HG03460 (cell line): ENCODE data around the gene RAB10.
A peak's percentile ranks its signal among the peaks of the same experiment; 100 is the strongest.
"Not testable (repeated sequence)": the region's sequence is repeated elsewhere in the genome, so short reads cannot be mapped to it uniquely, and the experiment has no call there.

Source experiments
- ATAC-seq: cut with Tn5 transposase; IDR thresholded peaks from one replicate; pipeline ENCODE4 v1.9.1; 2021; ENCODE audit not compliant: unreplicated experiment

RAB10 gene

DNA sequence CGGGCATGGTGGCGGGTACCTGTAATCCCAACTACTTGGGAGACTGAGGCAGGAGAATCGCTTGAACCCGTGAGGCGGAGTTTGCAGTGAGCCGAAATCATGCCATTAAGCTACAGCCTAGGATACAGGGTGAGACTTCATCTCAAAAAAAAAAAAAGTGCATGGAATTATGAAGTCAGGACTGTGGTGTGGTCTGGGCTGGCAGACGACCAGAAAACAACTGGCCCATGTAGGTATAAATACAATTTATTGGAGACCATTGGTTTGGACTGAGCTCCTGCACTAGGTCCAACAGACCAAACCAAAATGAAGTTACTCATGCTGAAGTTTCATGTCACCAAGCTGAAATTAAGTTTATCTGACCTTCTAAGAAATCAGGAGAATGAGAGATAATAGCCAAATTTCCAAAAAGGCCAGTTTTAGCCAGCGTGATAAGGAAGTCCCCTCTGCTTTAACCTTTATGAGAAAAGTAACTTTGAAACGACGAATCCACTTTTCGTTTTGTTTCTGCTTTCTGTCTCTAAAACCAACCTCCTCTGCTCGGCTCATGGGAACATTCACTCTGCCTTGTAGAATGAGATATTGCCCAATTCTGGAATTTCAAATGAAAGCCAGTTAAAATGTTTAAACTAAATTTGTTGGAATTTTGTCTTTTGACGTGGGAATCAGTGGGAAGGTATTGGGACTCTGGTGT lies 17.7 kb upstream of the RAB10 start:
- no peak for ATAC-seq

DNA sequence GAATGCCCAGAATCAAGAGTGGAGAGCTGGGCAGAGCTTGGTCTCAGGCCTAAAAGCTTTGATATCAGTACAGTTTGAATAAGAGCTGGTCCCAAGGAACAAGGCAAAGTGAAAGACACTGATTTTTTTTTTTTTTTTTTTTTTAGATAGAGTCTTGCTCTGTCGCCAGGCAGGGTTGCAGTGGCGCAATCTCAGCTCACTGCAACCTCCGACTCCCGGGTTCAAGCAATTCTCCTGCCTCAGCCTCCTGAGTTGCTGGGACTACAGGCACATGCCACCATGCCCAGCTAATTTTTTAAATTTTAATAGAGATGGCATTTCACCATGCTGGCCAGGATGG lies 17.2 kb upstream of the RAB10 start:
- not testable (repeated sequence) for ATAC-seq

DNA sequence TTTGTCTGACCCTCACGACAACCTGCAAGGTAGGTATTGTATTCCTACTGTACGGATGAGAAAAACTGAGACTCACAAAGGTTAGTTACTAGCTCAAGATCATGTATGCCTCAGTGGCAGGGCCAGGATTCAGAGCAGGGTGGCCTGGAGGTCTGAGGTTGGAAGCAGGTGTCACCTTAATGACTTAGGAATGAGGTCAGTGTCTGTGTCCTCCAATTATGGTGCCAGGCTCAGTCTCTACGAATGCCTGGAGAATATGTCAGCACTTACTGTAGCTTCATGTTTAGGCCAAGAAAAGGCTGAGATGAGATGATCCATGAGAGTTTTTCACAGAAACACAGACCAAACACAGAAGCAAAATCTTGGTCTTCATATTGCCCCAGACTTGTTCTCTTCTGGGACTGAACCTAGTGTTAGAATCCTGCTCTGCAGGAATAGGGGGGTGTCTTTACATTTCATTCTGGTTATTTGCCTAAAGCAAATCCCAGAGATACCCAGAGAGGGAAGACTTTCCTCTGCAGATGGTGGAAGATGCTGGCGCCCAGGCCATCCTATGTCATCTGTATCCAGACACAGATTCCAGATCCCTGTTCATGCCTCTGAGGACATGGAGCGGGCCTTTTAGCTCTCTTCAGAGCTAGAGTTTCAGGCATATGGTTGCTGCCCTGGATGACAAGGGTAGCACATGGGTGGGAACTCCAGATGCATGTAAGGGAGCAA lies 16.3 kb upstream of the RAB10 start:
- no peak for ATAC-seq

DNA sequence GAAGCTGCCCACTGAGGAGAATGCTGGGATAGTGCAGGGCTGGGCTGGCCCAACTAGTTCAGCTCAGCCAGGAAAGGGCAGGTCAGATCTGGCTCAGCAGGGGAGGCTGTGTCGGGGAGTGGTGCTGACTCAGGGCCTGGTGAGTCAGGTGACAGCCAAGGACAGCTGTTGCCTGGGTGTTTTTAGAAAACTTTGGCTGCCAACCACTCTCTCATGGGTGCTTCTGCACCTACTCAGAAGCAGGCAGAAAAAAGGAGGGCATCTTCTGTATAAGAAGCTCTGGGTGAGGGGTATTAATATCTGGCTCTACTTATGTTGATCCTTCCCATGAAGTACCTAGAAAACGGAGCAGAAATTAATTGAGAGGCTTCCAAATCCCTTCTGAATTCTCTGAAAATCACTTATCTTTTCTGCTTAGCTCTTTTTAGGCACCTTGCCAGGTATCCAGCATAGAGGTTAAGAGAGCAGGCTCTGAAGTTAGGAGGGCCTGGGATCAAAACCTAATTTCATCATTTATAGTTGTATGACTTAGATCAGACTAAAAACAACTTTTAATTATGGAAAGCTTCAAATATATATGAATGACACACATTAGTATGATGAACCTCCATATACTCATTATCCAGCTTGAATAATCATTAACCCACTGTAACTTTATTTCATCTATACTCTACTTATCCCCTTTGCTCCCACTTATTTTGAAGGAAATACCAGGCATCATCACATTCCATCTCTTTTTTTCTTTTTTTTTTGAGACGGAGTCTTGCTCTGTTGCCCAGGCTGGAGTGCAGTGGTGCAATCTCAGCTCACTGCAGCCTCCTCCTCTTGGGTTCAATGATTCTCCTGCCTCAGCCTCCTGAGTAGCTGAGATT lies 15.5 kb upstream of the RAB10 start:
- ATAC-seq: no peak

DNA sequence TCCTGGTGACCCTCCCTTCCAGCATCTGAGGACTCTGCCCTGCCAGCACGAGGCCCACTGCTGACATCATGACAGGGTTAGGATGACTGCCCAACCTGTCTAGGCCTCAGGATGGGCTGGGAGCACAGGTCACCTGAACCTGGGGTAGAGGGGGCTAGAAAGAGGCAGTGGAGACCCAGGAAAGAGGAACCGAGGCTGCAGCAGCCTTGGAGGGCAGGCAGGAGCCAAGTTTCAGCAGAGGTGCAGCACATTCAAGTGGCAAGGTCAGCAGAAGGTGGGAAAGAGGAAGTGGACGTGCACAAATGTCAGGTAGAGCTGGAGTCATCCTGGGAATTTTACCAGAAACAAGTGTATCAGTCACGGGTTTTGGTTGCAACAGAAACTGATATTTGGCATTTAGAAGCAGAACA lies 13.6 kb upstream of the RAB10 start:
- ATAC-seq: no peak

DNA sequence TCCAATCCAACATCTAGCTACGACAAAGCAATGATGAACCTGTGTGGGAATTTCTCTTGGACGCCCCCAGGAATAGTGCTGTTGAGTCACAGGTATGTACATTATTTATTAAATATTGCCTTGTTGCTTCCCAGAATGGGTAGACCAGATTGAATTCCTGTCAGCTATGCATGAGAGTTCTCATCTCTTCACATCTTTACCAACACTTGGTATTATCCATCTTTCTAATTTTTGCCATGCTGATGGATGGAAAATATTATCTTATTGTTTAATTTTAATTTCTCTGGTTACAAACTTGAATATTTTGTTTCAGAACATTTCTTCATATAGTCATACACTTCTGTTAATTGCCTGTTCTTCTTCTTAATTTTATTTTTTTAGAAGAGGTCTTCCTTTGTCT lies 9.6 kb upstream of the RAB10 start:
- no peak for ATAC-seq

DNA sequence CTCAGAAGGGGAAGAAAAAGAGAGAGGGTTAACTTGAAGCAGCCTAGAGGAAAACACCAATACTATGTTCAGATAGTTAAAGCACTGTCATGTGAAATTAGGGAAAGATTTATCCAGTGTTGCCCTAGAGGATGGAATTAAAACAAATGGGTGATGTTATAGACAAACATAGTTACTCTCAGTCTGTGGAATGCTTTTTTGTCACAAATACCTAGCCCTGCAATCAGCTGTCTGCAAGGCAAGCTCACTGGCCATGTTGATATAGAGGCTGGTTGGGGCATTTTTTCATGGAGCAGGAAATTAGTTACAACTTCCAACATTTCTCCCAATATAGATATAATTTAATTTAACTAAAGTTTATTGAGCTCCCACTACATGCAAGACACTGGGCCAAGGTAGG lies 8.4 kb upstream of the RAB10 start:
- ATAC-seq: no peak

DNA sequence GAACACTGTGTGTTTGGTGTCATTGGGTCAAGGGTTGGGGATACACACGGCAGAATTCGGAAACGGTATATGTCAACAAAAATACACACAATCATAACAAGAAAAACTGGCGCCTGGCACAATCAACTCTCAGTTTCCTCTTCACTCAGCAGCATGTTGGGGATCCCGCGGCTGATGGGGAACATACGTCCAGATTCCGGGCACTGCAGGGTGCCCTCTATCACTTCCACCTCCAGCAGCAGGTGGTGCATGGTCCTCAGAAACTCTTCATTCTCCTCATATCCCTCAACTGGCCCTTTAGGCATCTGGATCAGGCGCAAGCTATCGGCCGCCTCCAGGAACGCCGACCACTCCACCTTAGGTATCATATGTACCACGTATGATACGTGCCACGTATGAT lies 5.8 kb upstream of the RAB10 start:
- ATAC-seq: not testable (repeated sequence)

DNA sequence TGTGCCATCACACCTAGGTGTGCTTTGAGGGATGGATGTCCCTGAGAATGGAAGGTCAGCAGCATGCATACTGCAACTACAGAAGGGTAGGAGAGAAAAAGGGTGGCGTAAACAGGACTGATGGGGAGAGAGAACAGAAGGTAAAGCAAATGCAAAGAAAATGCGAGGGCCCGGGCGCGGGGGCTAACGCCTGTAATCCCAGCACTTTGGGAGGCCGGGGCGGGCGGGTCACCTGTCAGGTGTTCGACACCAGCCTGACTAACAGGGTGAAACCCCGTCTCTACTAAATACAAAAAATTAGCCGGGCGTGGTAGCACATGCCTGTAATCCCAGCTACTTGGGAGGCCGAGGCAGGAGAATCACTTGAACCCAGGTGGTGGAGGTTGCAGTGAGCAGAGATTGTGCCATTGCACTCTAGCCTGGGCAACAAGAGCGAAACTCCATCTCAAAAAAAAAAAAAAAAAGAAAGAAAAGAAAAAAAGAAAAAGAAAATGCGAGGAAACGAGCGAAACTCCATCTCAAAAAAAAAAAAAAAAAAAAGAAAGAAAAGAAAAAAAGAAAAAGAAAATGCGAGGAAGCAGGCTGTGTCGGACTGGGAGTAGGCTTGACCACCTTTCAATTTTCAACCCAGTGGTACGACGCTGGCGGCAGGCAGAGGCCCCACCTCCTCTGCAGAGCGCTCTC lies 1.2 kb upstream of the RAB10 start:
- peak; percentile 18 for ATAC-seq

DNA sequence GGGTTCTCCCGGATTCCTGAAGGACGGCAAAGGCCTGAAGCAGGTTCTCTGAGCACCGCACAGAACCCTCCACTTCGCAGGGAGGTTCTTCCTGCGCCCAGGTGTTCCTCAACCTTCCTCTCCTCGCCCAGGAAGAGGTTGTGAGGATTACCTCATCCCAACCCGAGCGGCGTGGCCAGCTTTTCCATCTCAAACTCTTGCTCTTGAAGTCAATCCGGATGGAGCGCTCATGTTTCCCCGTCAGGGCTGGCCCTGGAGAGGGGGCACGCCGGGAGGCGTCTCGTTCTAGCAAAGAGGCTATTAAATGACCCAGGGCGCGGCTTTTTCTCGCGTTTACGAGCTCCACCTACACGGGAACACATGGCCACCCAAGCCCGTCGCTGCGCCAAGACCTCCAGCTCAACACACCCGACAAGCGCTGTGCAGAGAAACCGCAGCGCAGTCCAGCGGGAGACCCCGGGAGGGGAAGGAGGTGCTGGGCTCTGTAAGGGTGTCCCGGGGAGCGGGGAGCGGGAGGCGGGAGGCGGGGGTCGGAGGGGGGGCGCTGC lies 540 bp upstream of the RAB10 start:
- peak; percentile 22 for ATAC-seq

DNA sequence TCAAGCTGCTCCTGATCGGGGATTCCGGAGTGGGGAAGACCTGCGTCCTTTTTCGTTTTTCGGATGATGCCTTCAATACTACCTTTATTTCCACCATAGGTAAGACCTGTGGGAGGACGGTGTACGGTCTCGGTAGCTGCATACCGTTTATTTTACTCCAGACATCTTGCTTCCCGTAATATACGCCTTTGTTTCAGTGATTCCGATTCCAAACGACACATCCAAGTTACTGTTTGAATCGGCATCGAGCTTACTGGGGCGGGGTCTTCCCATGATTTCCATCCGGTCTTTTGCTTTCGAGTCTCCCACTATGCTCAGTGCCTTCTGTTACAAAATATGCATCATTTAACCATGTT lies 731 bp downstream of the RAB10 start:
- ATAC-seq: no peak

DNA sequence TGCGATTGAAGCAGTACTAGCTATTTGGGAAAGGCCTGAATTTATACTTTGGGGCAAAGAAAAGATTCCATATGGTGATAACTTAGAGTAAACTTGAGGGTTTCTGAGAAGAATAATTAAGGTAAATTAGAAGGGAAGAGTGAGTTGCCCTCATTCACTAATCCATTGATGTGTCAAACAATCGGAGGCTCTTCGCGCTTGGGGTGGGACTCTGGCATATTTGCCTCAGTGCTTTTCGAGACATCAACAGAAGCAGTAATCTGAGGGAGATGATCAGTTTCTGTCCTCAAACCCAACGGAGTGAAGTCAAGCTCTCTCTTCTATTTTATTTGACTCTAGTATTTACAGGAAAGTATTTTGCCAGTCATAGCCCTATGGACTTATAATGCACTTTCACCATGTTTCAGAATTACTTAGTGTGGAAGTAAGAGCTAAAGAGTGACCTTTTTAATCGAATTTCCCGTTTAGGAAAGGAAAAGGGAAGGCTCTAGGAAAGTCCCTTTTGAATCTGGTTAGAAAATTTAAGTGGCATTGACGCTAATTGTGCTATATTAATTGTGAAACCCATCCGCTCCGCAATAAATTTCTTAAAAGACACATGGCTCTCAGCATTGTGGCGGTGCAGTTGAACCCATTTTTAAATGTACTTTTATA lies 1.3 kb downstream of the RAB10 start:
- no peak for ATAC-seq

DNA sequence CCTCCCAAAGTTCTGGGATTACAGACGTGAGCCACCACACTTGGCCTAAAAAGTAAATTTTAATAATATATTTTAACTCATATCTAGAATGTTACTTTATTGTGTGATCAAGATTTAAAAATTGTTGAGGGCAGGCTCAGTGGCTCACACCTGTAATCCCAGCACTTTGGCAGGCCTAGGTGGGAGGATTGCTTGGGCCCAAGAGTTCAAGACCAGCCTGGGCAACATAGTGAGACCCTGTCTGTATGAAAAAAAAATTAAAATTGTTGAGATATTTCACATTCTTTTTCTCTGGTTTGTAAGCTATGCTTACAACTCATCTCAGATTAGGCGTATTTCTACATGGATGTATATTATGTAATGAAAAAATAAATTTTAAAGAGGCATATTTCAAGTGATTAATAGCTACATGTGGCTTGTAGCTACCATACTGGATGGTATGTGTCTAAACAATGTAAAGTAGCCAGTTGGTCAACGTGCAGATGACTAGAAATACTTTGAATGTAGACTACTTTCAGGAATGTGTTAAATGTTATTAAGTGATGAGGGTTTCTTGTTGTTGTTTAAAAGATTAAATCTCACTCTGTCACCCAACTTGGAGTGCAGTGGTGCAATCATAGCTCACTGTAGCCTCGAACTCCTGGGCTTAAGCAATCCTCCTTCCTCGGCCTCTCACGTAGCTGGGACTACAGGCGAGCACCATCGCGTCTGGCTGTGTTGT lies 5.9 kb downstream of the RAB10 start:
- ATAC-seq: no peak

DNA sequence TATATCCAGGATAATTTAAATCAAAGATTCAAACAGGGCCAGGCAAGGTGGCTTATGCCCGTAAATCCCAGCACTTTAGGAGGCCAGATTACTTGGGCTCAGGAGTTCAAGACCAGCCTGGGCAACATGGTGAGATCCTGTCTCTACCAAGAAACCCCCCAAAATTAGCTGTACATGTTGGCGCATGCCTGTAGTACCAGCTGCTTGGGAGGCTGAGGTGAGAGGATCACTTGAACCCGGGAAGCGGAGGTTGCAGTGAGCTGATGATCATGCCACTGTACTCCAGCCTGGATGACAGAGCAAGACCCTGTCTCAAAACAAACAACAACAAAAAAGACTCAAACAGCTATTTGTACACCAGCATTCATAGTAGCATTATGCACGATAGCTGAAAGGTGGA lies 9.2 kb downstream of the RAB10 start:
- ATAC-seq: no peak

DNA sequence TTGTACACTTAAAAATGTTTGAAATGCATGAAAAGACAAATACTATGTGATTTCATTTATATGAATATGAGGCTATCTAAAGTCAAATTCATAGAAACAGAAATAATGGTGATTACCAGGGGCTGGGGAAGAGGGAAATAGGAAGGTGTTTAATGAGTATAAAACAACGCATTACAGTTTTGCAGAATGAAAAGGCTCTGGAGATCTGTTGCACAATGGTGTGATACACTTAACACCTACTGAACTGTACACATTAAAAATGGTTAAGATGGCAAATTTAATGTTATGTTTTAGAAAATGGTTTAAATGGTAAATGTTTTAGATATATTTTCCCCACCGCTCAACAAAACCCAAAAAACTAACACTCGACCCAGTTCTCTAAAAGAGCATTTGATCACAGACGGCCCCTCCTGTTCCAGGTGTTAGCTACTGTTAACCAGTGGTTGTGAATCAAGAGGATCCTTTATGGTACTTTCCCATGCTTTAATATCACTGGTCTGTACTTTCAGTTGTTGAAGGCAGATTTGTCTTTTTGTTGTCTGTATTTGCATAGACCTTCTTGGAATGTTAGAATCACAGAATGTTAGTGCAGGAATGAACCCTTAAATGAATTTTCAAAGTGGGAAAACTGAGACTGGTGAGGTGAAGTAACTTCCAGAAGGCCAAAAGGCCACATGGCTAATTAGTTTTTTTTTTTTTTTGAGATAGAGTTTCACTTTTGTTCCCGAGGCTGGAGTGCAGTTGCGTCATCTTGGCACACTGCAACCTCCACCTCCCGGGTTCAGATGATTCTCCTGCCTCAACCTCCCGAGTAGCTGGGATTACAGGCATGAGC lies 10.2 kb downstream of the RAB10 start:
- peak; percentile 59 for ATAC-seq

DNA sequence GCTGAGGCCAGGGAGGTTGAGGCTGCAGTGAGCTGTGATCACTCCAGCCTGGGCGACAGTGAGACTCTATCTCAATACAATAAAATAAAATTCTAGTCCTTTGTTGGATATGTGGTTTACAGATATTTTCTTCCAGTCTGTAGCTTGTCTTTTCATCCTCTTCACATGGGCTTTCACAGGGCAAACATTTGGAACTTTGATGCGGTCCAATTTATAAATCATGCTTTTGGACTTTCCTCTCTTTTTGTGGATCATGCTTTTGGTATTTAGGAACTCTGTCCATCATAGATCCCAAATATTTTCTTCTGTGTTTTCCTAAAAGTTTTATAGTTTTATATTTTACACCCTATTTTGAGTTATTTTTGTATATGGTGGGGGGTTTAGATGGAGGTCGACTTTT lies 14.9 kb downstream of the RAB10 start:
- no peak for ATAC-seq

DNA sequence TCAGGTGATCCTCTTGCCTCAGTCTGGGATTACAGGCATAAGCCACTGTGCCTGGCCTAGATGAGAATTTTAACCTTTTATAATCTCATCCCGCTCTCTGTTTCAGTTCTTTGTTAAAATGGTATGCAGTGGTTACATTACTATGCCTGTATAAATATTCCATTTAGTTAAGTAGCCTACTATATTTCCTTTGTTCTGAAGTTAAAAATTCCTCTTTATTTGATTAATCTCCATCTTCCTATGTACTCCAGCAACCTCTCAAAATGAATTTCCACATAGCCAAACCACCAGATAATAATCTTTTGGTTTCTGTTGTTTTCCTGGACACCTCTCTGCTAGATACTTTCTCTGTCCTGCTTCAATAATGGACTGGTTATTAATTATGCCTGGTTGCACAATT lies 15.8 kb downstream of the RAB10 start:
- no peak for ATAC-seq

DNA sequence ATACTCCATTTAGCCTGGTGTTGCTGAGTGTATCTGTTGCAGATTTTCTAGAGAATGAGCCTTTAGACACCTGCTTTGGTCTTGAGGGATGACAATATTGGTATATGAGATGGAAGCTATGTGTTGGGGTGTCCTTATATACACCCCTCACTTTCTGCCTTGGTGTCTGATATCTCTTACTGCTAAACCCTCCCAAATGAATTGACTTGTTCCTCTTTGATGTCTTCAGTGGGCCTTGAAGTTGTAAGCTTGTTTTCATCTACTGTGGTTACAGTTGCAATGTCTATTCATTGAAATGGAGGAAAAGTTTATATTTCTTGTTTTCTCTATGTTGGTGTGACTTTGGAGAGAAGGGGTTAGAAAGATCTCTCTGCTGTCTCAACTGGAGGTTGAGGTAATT lies 18.9 kb downstream of the RAB10 start:
- no peak for ATAC-seq
